GM19452 (cell line): ENCODE results near the gene JHY.

Source experiments
- ATAC-seq: cut with Tn5 transposase; IDR thresholded peaks from one replicate; pipeline ENCODE4 v1.9.1; 2021; ENCODE audit not compliant: unreplicated experiment

Gene JHY

GRCh38 chr11:122871302-122871701 is 11.3 kb upstream of the JHY start:
- ATAC-seq = no peak

GRCh38 chr11:122872046-122872445 is 10.5 kb upstream of the JHY start:
- ATAC-seq = no peak

GRCh38 chr11:122874991-122875390 is 7.6 kb upstream of the JHY start:
- no peak for ATAC-seq

- no peak for ATAC-seq
These were observed 4.8 kb upstream of the JHY start for GRCh38 chr11:122877732-122878131.

DNA sequence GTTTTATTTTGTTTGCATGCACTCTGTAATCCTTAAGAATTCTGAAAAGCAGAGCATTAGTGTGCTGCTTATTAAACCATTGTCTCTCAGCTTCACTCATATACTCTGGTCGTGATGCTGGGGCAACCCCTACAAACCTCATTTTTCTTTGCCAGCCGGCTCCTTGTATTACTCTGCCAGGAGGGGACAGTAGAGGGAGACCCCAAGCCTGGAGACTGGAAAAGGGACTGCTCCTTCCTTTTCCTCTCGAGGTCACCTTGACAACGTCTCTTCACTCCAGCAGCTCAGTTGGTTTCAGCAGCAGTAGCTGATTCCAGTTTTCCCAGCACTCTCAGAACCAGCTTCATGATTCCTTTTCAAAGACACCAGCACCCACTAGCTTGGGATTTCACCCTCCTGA is 2.8 kb upstream of the JHY start:
- no peak for ATAC-seq

DNA sequence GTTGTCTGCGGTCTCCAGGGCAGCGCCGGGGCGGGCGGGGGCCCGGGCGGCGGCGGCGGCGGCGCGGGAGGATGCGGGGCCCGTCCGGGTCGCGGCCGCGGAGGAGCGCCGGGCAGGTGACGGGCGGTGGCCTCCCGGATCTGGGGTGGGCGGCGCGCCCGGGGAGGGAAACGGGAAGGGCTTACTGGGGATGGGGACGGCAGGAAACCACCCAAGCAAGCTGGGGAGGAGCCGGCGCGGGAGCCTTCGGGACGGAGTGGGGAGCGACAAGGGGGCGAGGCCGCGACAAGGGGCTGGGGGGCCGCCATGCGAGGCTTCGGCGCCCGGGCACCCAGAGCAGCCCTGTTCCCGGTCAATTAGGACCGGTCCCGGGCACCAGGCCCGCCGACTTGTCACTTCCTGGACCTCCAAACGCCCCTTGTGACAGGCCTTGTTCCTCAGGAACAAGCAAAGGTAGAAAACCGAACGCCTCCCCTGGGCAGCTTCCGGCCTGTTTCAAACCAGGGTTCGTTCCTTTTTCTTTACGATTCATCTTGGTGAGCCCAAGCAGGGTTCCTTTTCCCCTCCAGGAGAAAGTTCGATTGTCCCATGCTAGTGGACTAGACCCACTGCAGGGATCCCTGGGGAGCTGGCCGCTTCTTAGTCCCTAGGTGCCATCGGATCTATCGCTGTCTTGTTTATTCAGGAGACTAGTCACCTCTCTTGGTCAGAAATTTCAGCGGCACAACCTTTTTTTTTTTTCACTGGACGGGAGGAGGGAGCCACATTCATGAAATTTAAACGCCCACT is 492 bp downstream of the JHY start:
- no peak for ATAC-seq

- no peak for ATAC-seq
These were observed 1.1 kb downstream of the JHY start for GRCh38 chr11:122883646-122883979.

GRCh38 chr11:122888162-122888561 is 5.6 kb downstream of the JHY start:
- ATAC-seq = no peak

DNA sequence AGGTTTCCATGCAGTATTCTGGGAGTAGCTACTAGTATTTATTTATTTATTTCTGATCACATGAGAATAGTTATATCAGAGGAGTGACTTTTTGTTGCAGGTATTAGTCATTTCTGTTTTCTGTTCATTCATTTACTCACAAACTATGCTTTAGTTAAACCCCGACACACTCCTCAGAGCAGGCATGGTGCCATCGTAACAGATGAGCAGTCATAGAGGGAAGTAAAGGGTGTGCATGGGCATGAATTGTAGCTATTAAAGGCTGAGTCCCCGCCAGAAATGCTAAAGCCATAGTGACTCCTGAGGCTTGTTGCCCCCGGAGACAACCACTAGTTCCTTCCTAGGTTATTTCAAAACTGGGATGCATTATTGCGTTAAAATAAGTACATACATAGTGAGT is 10.6 kb downstream of the JHY start:
- ATAC-seq = no peak

- no peak for ATAC-seq
These were observed 13.0 kb downstream of the JHY start for GRCh38 chr11:122895563-122895962.

GRCh38 chr11:122897606-122898210 is 15.1 kb downstream of the JHY start:
- no peak for ATAC-seq

GRCh38 chr11:122898799-122899198 is 16.2 kb downstream of the JHY start:
- ATAC-seq = no peak

DNA sequence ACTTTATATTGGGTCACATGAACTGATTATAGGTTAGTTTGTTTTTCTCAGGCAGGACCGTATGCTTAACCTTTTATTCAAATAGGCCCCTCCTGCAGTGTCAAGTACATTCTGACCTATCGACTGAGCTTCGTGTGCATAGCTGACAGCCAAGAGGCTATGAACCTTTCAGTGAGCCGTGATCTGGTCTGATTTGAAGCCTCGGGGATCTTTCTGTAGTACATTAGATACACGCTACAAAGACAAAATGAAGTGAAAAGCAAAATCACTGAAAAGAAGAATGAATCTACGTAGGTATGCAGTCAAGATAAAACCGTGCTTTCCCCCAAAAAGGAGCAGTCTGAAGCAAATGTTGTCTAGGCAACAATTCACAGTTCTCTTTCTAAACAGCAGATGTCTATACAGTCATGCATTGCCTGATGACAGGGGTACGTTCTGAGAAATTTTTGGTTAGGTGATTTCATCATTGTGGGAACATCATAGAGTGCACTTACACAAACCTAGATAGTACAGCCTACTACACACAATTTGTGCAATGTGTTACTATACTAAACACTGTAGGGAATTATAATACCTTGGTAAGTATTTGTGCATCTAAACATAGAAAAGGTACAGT is 18.1 kb downstream of the JHY start:
- no peak for ATAC-seq

DNA sequence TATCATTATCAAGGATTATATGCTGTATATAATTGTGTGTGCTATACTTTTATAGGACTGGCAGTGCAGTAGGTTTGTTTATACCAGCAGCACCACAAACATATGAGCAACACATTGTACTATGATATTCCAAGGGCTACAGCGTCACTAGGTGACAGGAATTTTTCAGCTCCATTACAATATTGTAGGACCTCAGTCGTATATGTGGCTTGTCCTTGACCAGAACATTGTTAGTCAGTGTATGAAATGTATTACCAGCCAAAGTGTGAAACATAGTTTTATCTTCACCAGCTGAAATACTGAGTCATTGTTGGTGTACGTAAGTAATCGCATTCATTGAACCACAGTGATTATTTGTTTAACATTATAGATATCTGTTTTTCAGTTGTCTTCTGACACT is 20.4 kb downstream of the JHY start:
- no peak for ATAC-seq

- ATAC-seq = no peak
These were observed 28.2 kb downstream of the JHY start for GRCh38 chr11:122910775-122911174.

DNA sequence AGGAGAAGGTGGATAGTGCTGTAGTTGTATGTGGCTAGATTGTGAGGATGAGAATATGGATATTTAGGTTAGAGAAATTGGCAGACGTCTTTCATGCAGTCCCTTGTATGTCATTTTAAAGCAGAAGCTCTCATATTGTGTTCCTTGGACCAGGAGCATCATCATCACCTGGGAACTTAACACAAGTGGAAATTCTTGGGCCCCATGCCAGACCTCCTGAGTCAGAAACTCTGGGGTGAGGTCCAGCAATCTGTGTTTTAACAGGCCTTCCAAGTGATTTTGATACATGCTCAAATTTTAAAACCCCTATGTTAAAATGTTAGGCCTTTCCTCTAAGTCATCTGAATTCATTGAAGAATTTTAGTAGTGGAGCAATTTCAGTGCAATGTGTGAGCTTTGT is 34.8 kb downstream of the JHY start:
- ATAC-seq = no peak

- ATAC-seq = no peak
These were observed 36.2 kb downstream of the JHY start for GRCh38 chr11:122918734-122919133.

DNA sequence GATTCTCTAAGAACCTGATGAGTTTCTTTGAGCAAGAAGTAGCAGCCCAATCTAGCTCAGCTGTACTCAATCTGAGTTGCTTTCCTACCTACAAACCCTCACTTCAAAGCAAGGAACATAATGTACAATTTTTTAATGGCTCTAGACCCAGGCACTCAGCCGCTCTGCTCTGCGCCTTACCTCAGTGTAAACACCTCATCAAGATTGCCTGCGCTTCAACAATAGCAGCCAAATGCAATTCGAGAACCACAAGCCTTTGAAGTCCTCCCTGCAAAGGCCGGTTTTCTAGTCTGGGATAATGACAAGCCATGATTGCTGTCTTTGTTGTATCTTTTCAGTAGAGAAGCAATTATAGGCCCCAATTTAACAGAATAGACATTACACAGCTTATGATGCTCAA is 38.0 kb downstream of the JHY start:
- ATAC-seq = no peak

DNA sequence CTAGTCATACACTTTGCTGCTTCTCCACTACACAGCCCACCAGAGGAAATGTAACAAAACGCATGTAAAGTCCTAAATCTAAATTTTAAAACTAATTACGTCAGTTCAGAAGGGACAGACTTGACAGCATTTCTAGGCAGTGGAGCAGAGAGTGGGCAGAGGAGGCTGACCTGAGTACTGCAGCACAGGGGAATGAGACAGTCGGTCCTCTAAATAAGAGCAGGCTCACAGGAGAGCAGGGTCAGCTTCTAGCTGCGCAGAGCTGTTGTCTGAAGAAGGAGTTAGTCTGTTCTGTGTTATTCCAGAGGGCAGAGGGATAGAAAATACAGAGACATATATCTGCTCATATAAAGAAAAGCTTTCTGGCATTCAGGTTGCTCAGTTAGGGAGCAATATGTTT is 40.3 kb downstream of the JHY start:
- ATAC-seq = no peak

DNA sequence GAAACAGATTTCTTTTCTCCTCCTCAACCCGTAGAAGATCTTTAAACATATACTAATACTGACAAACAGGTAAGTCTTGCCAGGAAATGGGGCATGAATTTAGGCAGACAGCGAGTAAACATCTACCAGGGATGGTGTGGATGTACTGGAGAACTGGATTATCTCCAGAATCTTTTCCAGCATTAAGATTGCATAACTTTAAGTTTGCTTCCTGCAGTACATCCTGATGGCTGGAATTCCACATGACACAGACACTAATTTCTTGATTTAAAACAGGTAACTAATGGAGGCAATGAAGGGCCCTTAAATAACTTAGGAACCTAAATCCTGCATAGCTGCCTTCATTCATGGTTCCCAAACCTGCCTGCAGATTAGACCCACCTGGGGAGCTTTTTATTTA is 40.7 kb downstream of the JHY start:
- no peak for ATAC-seq

DNA sequence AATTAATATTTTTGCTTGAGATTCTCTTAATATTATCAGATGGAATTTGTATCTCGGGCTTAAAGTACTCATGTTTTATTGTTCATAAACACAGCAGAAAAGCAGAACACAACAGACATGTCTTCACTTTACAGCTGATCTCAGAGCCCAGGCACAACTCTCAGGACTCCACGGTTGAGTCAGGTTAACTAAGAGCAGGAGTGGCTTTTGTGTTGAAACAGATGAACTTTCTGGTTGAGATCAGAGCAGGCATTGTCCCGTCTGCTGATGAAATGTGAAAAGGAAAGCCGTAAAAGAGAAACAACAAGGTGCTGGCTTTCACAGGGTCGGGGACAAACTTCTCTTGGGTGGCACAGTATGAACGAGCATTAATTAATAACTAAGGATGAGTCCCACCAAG is 49.0 kb downstream of the JHY start:
- ATAC-seq = no peak

DNA sequence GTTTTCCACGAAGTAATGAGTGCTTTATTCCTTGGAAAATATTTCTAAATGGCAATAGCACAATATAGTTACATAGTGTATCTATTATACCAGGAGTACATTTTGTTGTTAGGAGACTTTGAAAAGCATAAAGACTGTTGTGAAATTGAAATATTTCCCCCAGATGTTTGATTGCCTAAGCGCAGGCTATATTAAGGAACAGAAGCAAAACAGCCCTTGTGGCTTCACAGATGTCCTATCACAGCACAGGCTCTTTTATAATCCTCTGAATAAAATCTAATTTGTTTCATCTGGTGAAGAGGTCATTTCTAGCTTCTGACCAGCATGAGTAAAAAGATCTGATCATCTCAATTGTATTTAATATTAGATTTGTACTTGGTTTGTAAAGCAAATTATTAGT is 50.9 kb downstream of the JHY start:
- no peak for ATAC-seq

- no peak for ATAC-seq
These were observed 55.4 kb downstream of the JHY start for GRCh38 chr11:122937983-122938382.
